ENCODE results near the gene MOB3B. TPM values are rescaled to one million over a fixed set of nuclear protein-coding genes. Genes with fewer than 3 reads are reported as not detected.

MOB3B gene
- total and polyA plus RNA-seq, 2 donors (not counting 1 experiment from before 2014, with no cell fraction given), result under 0.01 to 0.15 TPM

DNA sequence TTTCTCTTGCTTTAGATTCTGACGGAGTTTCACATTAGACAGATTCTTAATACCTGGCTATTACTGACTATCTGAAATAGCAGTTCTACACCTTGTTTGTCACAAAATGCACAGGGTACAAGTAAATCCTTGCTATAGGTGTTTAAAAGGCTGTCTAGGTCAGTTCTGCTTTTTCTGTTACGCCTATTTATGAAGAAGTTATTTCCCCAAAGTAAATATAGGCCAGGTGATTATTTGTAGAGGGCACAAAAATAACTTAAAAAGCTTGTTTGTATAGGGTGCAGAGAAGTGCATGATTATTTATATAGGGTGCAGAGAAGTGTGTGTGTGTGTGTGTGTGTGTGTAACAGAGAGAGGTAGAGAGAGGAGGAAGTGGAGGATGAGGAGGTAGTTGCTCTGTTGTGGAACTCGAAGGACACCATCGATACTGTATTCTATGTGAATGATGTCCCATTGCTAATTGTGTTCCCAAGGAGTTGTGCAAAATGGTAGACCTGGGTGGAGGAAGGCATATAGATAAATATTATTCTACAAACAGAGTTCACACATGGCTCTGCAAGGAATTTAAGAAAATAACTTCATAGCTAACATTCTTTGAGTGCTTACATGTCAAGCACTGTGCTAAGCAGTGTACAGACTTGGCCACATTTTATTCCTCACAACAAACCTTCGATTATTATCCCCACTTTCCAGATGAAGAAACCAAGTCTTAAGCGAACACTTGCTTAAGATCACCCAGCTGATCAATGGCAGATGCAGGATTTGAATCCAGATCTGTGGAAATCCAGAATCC, 136.4 kb downstream of the MOB3B start:
- H4K20me1 ChIP-seq (ENCODE audit: control insufficient read depth, extremely low read depth, insufficient read depth, low read length), result no peaks in the 10 kb centered on the region
- H3K4me3 ChIP-seq (replicated peaks in 1 of 4; ENCODE audit: control extremely low read depth in 1 of 4, insufficient read depth in 1 of 4, low read depth in 3 of 4, low read length in 4 of 4), result no peak overlapping the region
- H3K4me1 ChIP-seq (ENCODE audit: control insufficient read depth, extremely low read depth, insufficient read depth, low read length), result no peaks in the 10 kb centered on the region
- TF ChIP-seq EZH2 (IDR thresholded peaks at IDR 0.05; ENCODE audit: low read length, missing control alignments) (no peak), CTCF (conservative IDR thresholded peaks at IDR 0.05 in 1 of 2, IDR thresholded peaks at IDR 0.05 in 1 of 2; ENCODE audit: low read depth in 1 of 2, low read length in 2 of 2) (no peak)
- DNase-seq (ENCODE audit: low read depth in 2 of 2), result no peak
- H3K27ac ChIP-seq (ENCODE audit: insufficient read depth, low read length), result no peak overlapping the region
- no peaks in the 10 kb centered on the region for H3K79me2 ChIP-seq (ENCODE audit: control insufficient read depth, insufficient read depth, low read length)
- H3K27me3 ChIP-seq (ENCODE audit: control insufficient read depth, insufficient read depth, low read length), result no peaks in the 10 kb centered on the region
- H3K9me3 ChIP-seq (ENCODE audit: control insufficient read depth, insufficient read depth, low read depth, low read length), result no peaks in the 10 kb centered on the region
- H3K4me2 ChIP-seq (ENCODE audit: extremely low read depth, insufficient read depth, low read length), result no peak overlapping the region
- no peak overlapping the region for H3K9ac ChIP-seq (ENCODE audit: insufficient read depth, low read length)
- H3K36me3 ChIP-seq (ENCODE audit: control insufficient read depth, insufficient read depth, low read length), result no peaks in the 10 kb centered on the region
- H2AFZ ChIP-seq (ENCODE audit: low read length), result no peak overlapping the region

GRCh38 chr9:27392451-27392850, 137.2 kb downstream of the MOB3B start:
- no peaks in the 10 kb centered on the region for H4K20me1 ChIP-seq (ENCODE audit: control insufficient read depth, extremely low read depth, insufficient read depth, low read length)
- no peaks in the 10 kb centered on the region for H3K27me3 ChIP-seq (ENCODE audit: control insufficient read depth, insufficient read depth, low read length)
- TF ChIP-seq CTCF (conservative IDR thresholded peaks at IDR 0.05 in 1 of 2, IDR thresholded peaks at IDR 0.05 in 1 of 2; ENCODE audit: low read depth in 1 of 2, low read length in 2 of 2) (no peak), EZH2 (IDR thresholded peaks at IDR 0.05; ENCODE audit: low read length, missing control alignments) (no peak)
- no peak overlapping the region for H3K9ac ChIP-seq (ENCODE audit: insufficient read depth, low read length)
- H3K4me3 ChIP-seq (replicated peaks in 1 of 4; ENCODE audit: control extremely low read depth in 1 of 4, insufficient read depth in 1 of 4, low read depth in 3 of 4, low read length in 4 of 4), result no peak overlapping the region
- H3K27ac ChIP-seq (ENCODE audit: insufficient read depth, low read length), result no peak overlapping the region
- no peaks in the 10 kb centered on the region for H3K36me3 ChIP-seq (ENCODE audit: control insufficient read depth, insufficient read depth, low read length)
- no peak overlapping the region for H2AFZ ChIP-seq (ENCODE audit: low read length)
- no peaks in the 10 kb centered on the region for H3K79me2 ChIP-seq (ENCODE audit: control insufficient read depth, insufficient read depth, low read length)
- no peak for DNase-seq (ENCODE audit: low read depth in 2 of 2)
- no peaks in the 10 kb centered on the region for H3K4me1 ChIP-seq (ENCODE audit: control insufficient read depth, extremely low read depth, insufficient read depth, low read length)
- H3K9me3 ChIP-seq (ENCODE audit: control insufficient read depth, insufficient read depth, low read depth, low read length), result no peaks in the 10 kb centered on the region
- no peak overlapping the region for H3K4me2 ChIP-seq (ENCODE audit: extremely low read depth, insufficient read depth, low read length)

- Histone ChIP-seq H3K9ac (ENCODE audit: insufficient read depth, low read length) (no peak overlapping the region), H3K79me2 (ENCODE audit: control insufficient read depth, insufficient read depth, low read length) (no peaks in the 10 kb centered on the region), H3K36me3 (ENCODE audit: control insufficient read depth, insufficient read depth, low read length) (no peaks in the 10 kb centered on the region), H2AFZ (ENCODE audit: low read length) (no peak overlapping the region), H3K4me1 (ENCODE audit: control insufficient read depth, extremely low read depth, insufficient read depth, low read length) (no peaks in the 10 kb centered on the region), H3K27me3 (ENCODE audit: control insufficient read depth, insufficient read depth, low read length) (no peaks in the 10 kb centered on the region), H3K4me3 (replicated peaks in 1 of 4; ENCODE audit: control extremely low read depth in 1 of 4, insufficient read depth in 1 of 4, low read depth in 3 of 4, low read length in 4 of 4) (no peak overlapping the region), H3K27ac (ENCODE audit: insufficient read depth, low read length) (no peak overlapping the region), H4K20me1 (ENCODE audit: control insufficient read depth, extremely low read depth, insufficient read depth, low read length) (no peaks in the 10 kb centered on the region), H3K9me3 (ENCODE audit: control insufficient read depth, insufficient read depth, low read depth, low read length) (no peaks in the 10 kb centered on the region), H3K4me2 (ENCODE audit: extremely low read depth, insufficient read depth, low read length) (no peak overlapping the region)
- DNase-seq (ENCODE audit: low read depth in 2 of 2), result no peak
- TF ChIP-seq EZH2 (IDR thresholded peaks at IDR 0.05; ENCODE audit: low read length, missing control alignments) (no peak), CTCF (conservative IDR thresholded peaks at IDR 0.05 in 1 of 2, IDR thresholded peaks at IDR 0.05 in 1 of 2; ENCODE audit: low read depth in 1 of 2, low read length in 2 of 2) (no peak)
These were observed 138.3 kb downstream of the MOB3B start for GRCh38 chr9:27391040-27391895.
